Measurements from ENCODE around the gene SP110.

Gene SP110

DNA sequence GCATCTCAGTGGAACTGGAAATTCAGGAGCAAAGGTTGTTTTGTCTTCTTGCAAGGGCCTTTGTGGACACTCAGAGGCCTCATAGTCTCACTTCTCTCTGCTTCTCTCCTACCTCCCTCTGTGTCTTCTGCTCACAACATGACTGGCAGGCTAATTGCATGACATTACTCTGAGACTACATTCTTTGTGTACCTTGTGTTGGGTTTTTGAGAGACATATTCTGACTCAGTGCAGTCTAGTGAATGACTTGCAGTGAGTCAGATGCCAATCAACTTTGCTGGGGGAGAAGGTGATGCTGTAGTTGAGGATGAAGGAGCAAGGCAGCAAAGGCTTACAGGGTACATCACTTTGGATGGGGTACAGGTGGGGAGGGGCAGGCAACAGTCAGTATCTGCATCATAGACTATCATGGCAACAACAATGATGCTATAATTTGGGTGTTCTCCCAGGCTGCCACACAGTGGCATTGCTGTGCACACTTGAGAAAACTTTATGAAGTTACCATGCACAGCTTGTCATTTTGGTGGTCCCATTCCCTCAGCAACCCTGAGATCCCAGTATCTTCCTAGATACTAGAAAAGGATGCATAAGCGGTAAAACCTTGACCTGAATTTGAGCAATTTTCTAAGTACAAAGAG is 81.8 kb downstream of the SP110 start:
- Histone ChIP-seq H3K36me3 (ENCODE audit: insufficient read depth, insufficient read length, low read length) (no peaks in the 10 kb centered on the region), H3K4me3 (ENCODE audit: insufficient read length, low read depth) (no peak overlapping the region), H3K27me3 (ENCODE audit: insufficient read depth, insufficient read length) (no peaks in the 10 kb centered on the region), H3K9ac (ENCODE audit: insufficient read length, low read depth) (no peak overlapping the region), H3K4me1 (ENCODE audit: insufficient read depth, insufficient read length) (no peaks in the 10 kb centered on the region), H3K9me3 (ENCODE audit: insufficient read depth, low read length) (peaks cover 44% of the 10 kb centered on the region)
- no peak for TF ChIP-seq SUZ12 (IDR thresholded peaks at IDR 0.05; ENCODE audit: extremely low read depth, insufficient read depth, insufficient read length)
- TF ChIP-seq YY1 (IDR thresholded peaks at IDR 0.05; ENCODE audit: insufficient read depth, insufficient read length) = no peak
- TF ChIP-seq ZNF274 (IDR thresholded peaks at IDR 0.05; ENCODE audit: low read depth, low read length) = no peak
- no peak for DNase-seq (ENCODE audit: low read depth, low spot score)

- no peaks in the 10 kb centered on the region for H3K4me1 ChIP-seq (ENCODE audit: insufficient read depth, insufficient read length)
These were observed 84.7 kb downstream of the SP110 start for GRCh38 chr2:230135130-230135525.

DNA sequence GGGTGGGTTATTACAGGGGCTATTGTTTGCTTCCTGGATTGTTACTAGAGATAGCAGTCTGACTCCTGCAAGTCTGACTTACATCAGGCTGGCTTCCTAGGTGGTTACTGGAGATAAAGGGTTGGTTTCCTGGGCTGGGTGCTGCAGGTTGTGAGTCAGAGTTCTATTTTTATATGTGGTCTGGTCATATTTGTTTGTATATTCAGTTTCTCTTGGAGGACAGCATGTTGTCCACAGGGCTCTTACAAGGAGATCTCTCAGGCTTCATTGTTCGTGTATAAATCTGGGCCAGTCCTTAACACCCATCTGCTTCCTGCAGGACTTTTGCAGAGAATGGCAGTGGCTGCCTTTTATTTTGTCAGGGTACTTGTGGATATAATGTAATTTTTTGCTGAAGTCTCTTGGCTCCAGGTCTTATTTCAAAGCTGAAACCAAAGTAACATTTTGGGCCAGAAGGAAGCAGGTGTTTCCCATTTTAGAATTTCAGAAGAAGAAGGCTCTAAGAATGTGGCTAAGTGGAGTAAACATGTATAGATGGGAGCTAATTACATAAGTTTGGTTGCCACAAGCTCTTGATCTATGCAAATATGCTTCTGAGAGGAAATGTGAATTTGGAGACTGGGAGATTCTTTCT is 85.2 kb downstream of the SP110 start:
- Histone ChIP-seq H3K4me3 (ENCODE audit: insufficient read length, low read depth) (no peak overlapping the region), H3K4me1 (ENCODE audit: insufficient read depth, insufficient read length) (no peaks in the 10 kb centered on the region), H3K9me3 (ENCODE audit: insufficient read depth, low read length) (peaks cover 13% of the 10 kb centered on the region), H3K9ac (ENCODE audit: insufficient read length, low read depth) (no peak overlapping the region), H3K36me3 (ENCODE audit: insufficient read depth, insufficient read length, low read length) (no peaks in the 10 kb centered on the region), H3K27me3 (ENCODE audit: insufficient read depth, insufficient read length) (no peaks in the 10 kb centered on the region)
- no peak for DNase-seq (ENCODE audit: low read depth, low spot score)
- TF ChIP-seq SUZ12 (IDR thresholded peaks at IDR 0.05; ENCODE audit: extremely low read depth, insufficient read depth, insufficient read length) (no peak), ZNF274 (IDR thresholded peaks at IDR 0.05; ENCODE audit: low read depth, low read length) (no peak), YY1 (IDR thresholded peaks at IDR 0.05; ENCODE audit: insufficient read depth, insufficient read length) (no peak)

More at GRCh38 chr2:230135130-230135525, 84.7 kb downstream of the SP110 start:
- peaks cover 18% of the 10 kb centered on the region for H3K9me3 ChIP-seq (ENCODE audit: insufficient read depth, low read length)
- no peak for DNase-seq (ENCODE audit: low read depth, low spot score)
- no peak for TF ChIP-seq YY1 (IDR thresholded peaks at IDR 0.05; ENCODE audit: insufficient read depth, insufficient read length)
- no peak for TF ChIP-seq ZNF274 (IDR thresholded peaks at IDR 0.05; ENCODE audit: low read depth, low read length)
- no peak for TF ChIP-seq SUZ12 (IDR thresholded peaks at IDR 0.05; ENCODE audit: extremely low read depth, insufficient read depth, insufficient read length)
- H3K4me3 ChIP-seq (ENCODE audit: insufficient read length, low read depth) = no peak overlapping the region
- H3K27me3 ChIP-seq (ENCODE audit: insufficient read depth, insufficient read length) = no peaks in the 10 kb centered on the region
- H3K9ac ChIP-seq (ENCODE audit: insufficient read length, low read depth) = no peak overlapping the region
- H3K36me3 ChIP-seq (ENCODE audit: insufficient read depth, insufficient read length, low read length) = no peaks in the 10 kb centered on the region

GRCh38 chr2:230131366-230131765 is 88.4 kb downstream of the SP110 start:
- no peak overlapping the region for H3K4me3 ChIP-seq (ENCODE audit: insufficient read length, low read depth)
- H3K9me3 ChIP-seq (ENCODE audit: insufficient read depth, low read length) = 0 out of 2 replicates have a peak, but pooled peaks cover 3% of the 10 kb centered on the region
- TF ChIP-seq SUZ12 (IDR thresholded peaks at IDR 0.05; ENCODE audit: extremely low read depth, insufficient read depth, insufficient read length) = no peak
- TF ChIP-seq YY1 (IDR thresholded peaks at IDR 0.05; ENCODE audit: insufficient read depth, insufficient read length) = no peak
- TF ChIP-seq ZNF274 (IDR thresholded peaks at IDR 0.05; ENCODE audit: low read depth, low read length) = no peak
- H3K4me1 ChIP-seq (ENCODE audit: insufficient read depth, insufficient read length) = no peaks in the 10 kb centered on the region
- H3K36me3 ChIP-seq (ENCODE audit: insufficient read depth, insufficient read length, low read length) = no peaks in the 10 kb centered on the region
- no peak overlapping the region for H3K9ac ChIP-seq (ENCODE audit: insufficient read length, low read depth)
- H3K27me3 ChIP-seq (ENCODE audit: insufficient read depth, insufficient read length) = no peaks in the 10 kb centered on the region
- DNase-seq (ENCODE audit: low read depth, low spot score) = no peak

GRCh38 chr2:230130668-230131364 is 89.0 kb downstream of the SP110 start:
- no peak overlapping the region for H3K4me3 ChIP-seq (ENCODE audit: insufficient read length, low read depth)
- DNase-seq (ENCODE audit: low read depth, low spot score) = no peak
- no peaks in the 10 kb centered on the region for H3K4me1 ChIP-seq (ENCODE audit: insufficient read depth, insufficient read length)
- H3K36me3 ChIP-seq (ENCODE audit: insufficient read depth, insufficient read length, low read length) = no peaks in the 10 kb centered on the region
- H3K27me3 ChIP-seq (ENCODE audit: insufficient read depth, insufficient read length) = no peaks in the 10 kb centered on the region
- H3K9ac ChIP-seq (ENCODE audit: insufficient read length, low read depth) = no peak overlapping the region
- no peak for TF ChIP-seq SUZ12 (IDR thresholded peaks at IDR 0.05; ENCODE audit: extremely low read depth, insufficient read depth, insufficient read length)
- 0 out of 2 replicates have a peak, but pooled peaks cover 3% of the 10 kb centered on the region for H3K9me3 ChIP-seq (ENCODE audit: insufficient read depth, low read length)

GRCh38 chr2:230129343-230129742 is 90.4 kb downstream of the SP110 start:
- DNase-seq (ENCODE audit: low read depth, low spot score) = no peak
- no peaks in the 10 kb centered on the region for H3K4me1 ChIP-seq (ENCODE audit: insufficient read depth, insufficient read length)
- H3K9ac ChIP-seq (ENCODE audit: insufficient read length, low read depth) = no peak overlapping the region
- no peaks in the 10 kb centered on the region for H3K36me3 ChIP-seq (ENCODE audit: insufficient read depth, insufficient read length, low read length)
- no peak for TF ChIP-seq SUZ12 (IDR thresholded peaks at IDR 0.05; ENCODE audit: extremely low read depth, insufficient read depth, insufficient read length)
- TF ChIP-seq YY1 (IDR thresholded peaks at IDR 0.05; ENCODE audit: insufficient read depth, insufficient read length) = no peak
- TF ChIP-seq ZNF274 (IDR thresholded peaks at IDR 0.05; ENCODE audit: low read depth, low read length) = no peak
- no peak overlapping the region for H3K4me3 ChIP-seq (ENCODE audit: insufficient read length, low read depth)
- H3K27me3 ChIP-seq (ENCODE audit: insufficient read depth, insufficient read length) = no peaks in the 10 kb centered on the region
- 0 out of 2 replicates have a peak, but pooled peaks cover 3% of the 10 kb centered on the region for H3K9me3 ChIP-seq (ENCODE audit: insufficient read depth, low read length)

Data from NT2/D1 (cell line).